Activated naive CD4-positive, alpha-beta T cell treated with anti-CD3 and anti-CD28 coated beads, Interleukin-2, amount 50 U/mL, for 24 hours (primary cell): ENCODE results near the gene SMC6.

Experiments
- H3K27ac Mint-ChIP-seq: one replicate; pipeline ENCODE4 v1.8.0; 2021; ENCODE audit warnings: mild to moderate bottlenecking, mixed read lengths
- H3K27me3 Mint-ChIP-seq: one replicate; pipeline ENCODE4 v1.8.0; 2021; ENCODE audit warnings: mixed read lengths
- H3K36me3 Mint-ChIP-seq: one replicate; pipeline ENCODE4 v1.8.0; 2021; ENCODE audit warnings: mixed read lengths
- H3K4me1 Mint-ChIP-seq: one replicate; pipeline ENCODE4 v1.8.0; 2021; ENCODE audit warnings: mixed read lengths
- H3K4me3 Mint-ChIP-seq: one replicate; pipeline ENCODE4 v1.8.0; 2021; ENCODE audit warnings: mild to moderate bottlenecking, mixed read lengths
- H3K9me3 Mint-ChIP-seq: one replicate; pipeline ENCODE4 v1.8.0; 2021; ENCODE audit warnings: mixed read lengths

The SMC6 gene

DNA sequence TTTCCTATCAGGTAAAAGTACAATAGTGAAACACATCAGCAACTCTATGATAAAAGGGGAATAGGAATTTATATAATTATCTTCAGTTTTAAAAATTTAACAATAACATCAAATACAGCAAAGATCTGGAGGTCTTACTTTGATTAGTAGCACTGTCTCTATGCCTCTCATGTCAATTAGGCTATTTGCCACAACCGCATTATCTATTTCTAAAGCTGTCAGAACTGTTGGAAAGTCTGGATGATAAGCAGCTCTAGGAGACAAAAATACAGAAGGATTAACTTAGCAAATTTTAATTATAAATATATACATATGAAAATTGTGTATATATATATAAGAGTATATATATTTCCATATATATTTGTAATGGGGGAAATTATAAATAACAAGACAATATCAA is 45.1 kb downstream of the SMC6 start:
- no peaks in the 10 kb centered on the region for H3K27me3 Mint-ChIP-seq
- no peaks in the 10 kb centered on the region for H3K4me1 Mint-ChIP-seq
- peaks cover 16% of the 10 kb centered on the region for H3K36me3 Mint-ChIP-seq
- H3K4me3 Mint-ChIP-seq: no peak overlapping the region
- no peaks in the 10 kb centered on the region for H3K9me3 Mint-ChIP-seq
- no peak overlapping the region for H3K27ac Mint-ChIP-seq

DNA sequence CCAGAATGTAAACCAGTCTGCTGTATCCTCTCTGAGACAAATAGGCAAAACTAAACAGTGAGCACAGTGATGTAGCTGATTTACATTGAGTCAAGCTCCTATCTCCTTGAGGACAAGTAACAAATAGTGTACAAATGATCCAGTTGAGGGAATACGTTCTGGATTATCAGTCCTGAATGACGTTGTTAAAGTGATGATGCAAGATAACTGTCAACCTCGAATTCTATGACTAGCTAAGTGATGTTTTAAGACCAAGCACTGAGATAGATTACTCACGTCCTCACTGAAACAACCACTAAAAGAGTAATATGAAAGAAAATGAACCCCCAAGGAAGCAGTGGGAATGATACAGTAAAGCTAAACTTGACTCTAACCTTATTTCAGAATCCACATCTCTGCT is 46.8 kb downstream of the SMC6 start:
- Mint-ChIP-seq H3K27ac (no peak overlapping the region), H3K36me3 (peaks cover 8% of the 10 kb centered on the region), H3K4me3 (no peak overlapping the region), H3K9me3 (no peaks in the 10 kb centered on the region), H3K27me3 (no peaks in the 10 kb centered on the region), H3K4me1 (no peaks in the 10 kb centered on the region)

DNA sequence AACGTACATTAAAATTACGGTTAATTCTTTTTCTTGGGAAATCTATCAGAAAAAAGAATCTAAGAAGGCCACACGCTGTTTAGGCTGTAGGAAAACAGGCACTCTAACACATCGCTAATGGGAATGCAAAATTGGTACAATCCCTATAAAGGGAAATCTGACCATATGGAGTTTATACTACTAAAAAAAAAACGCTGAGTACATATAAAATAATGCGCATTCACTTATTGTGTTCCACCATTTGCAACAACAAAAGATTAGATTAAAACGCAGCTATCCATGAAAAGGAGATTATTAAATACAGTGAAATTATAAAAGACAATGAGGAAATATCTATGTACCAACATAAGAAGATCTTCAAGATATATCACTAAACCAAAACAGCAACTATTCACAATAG is 62.8 kb downstream of the SMC6 start:
- H3K27ac Mint-ChIP-seq: no peak overlapping the region
- H3K36me3 Mint-ChIP-seq: peaks cover 26% of the 10 kb centered on the region
- no peak overlapping the region for H3K4me3 Mint-ChIP-seq
- H3K9me3 Mint-ChIP-seq: no peaks in the 10 kb centered on the region
- no peaks in the 10 kb centered on the region for H3K4me1 Mint-ChIP-seq
- no peaks in the 10 kb centered on the region for H3K27me3 Mint-ChIP-seq

DNA sequence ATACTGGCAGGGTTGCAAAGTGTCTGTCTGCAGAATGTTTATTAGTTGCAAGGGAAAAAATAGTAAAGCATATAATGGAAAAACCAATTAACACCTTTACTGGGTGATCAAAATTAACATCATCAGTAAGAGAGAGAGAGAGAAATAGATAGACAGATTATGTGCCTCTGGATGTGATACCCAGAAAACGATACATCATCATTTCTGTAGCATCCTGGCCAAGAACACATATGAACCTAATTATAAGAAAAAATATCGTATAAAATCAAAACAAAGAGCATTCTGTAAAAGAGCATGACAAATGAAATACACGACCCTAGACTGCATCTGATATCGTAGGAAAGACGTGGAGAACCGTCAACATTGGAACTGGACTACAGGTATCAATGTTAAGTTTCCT is 64.6 kb downstream of the SMC6 start:
- Mint-ChIP-seq H3K27ac (no peak overlapping the region), H3K27me3 (no peaks in the 10 kb centered on the region)

DNA sequence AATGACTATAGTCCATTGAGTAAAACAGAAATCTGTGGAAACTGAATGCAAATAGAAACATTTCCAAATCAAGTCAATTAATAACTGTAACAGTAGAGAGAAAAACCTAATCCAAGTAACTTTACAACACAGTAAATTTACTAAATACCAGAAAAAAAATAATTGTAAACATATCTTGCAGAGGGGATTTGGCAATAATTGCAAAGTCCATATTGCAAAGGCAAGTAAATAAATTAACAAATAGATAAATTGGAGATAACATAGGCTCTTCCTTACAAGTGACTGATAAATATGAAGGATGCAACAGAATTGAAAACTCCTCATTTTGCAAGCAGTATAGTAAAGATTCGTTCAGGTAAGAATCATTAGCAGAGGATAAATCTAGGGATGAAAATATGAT is 65.0 kb downstream of the SMC6 start:
- Mint-ChIP-seq H3K4me3 (no peak overlapping the region), H3K27ac (no peak overlapping the region), H3K36me3 (peaks cover 21% of the 10 kb centered on the region), H3K9me3 (no peaks in the 10 kb centered on the region), H3K27me3 (no peaks in the 10 kb centered on the region), H3K4me1 (no peaks in the 10 kb centered on the region)

More for the DNA sequence above, 64.6 kb downstream of the SMC6 start:
- H3K9me3 Mint-ChIP-seq: no peaks in the 10 kb centered on the region
- no peaks in the 10 kb centered on the region for H3K4me1 Mint-ChIP-seq
- no peak overlapping the region for H3K4me3 Mint-ChIP-seq
- peaks cover 23% of the 10 kb centered on the region for H3K36me3 Mint-ChIP-seq

DNA sequence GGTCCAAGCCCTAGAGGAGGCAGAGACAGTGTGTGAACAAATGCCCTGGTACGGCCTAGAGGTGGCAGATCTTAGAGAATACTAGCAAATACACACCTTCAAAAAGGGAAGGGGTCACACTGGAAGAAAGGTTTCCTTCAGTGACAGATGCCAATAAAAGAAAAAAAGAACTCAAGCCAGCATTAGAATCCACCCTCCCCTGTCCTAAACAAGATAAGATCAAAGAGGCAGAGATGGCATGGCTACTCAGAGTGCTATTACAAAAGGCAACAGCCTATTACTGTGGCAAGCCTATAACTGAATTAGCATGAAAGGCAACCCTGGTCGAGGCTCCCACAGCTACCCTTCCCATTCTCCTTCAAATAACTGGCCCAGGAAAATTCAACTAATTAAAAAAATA is 69.6 kb downstream of the SMC6 start:
- no peak overlapping the region for H3K27ac Mint-ChIP-seq
- H3K4me3 Mint-ChIP-seq: no peak overlapping the region
- H3K4me1 Mint-ChIP-seq: no peaks in the 10 kb centered on the region
- no peaks in the 10 kb centered on the region for H3K27me3 Mint-ChIP-seq
- peaks cover 28% of the 10 kb centered on the region for H3K36me3 Mint-ChIP-seq
- H3K9me3 Mint-ChIP-seq: no peaks in the 10 kb centered on the region

DNA sequence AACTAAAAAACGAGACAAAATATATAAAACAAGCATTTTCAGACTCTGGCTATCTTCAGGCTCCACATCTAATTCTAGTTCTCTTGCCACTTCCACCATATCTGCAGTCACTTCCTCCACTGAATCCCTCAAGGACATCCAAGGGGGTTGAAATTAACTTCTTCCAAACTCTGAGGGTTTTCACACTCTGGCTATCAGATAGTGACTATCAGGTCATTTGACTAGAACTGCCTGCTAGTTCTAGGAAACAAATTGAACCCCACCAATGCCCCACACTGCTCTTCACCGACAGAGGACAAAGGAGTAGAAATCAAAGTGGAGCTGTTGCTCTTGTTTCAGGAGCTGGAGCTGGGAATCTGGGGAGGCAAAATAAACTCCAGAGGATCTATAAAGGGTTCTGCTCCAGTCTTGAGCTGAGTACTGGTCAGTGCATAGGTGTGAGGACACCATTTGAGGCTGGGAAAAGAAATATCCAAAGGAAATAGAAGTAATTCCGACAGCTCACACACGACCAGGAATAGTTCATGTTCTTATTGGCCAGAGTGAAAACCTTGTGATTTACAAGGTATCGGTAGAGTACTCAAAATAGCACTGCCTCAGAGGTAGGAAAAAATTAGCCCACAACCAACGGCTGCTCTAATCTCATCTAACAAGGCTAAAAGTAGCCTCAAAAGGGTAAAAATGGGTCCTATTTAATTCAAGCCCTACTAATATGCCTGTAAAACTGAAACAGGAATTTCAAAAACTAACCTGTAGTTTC is 71.3 kb downstream of the SMC6 start:
- Mint-ChIP-seq H3K27me3 (no peaks in the 10 kb centered on the region), H3K36me3 (peaks cover 26% of the 10 kb centered on the region), H3K9me3 (no peaks in the 10 kb centered on the region), H3K4me3 (no peak overlapping the region), H3K4me1 (no peaks in the 10 kb centered on the region), H3K27ac (no peak overlapping the region)

DNA sequence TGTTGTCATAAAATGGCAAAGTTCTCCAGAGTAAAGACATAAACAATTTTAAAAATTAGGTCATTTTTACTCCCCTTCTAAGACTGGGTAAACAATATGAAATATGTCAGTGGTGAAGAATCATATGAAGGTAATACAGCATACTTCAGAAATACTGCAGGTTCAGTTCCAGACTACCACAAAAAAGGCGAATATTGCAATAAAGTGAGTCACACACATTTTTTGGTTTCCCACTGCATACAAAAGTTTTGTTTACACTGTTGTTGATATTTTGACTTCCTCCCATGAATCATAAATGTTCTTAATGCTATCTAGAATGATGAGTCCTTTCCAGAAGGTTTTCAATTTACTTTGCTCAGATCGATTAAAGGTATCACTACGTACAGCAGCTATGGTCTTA is 73.5 kb downstream of the SMC6 start:
- H3K27me3 Mint-ChIP-seq: no peaks in the 10 kb centered on the region
- H3K36me3 Mint-ChIP-seq: peaks cover 21% of the 10 kb centered on the region
- no peaks in the 10 kb centered on the region for H3K4me1 Mint-ChIP-seq
- no peak overlapping the region for H3K27ac Mint-ChIP-seq
- H3K9me3 Mint-ChIP-seq: no peaks in the 10 kb centered on the region
- H3K4me3 Mint-ChIP-seq: no peak overlapping the region

DNA sequence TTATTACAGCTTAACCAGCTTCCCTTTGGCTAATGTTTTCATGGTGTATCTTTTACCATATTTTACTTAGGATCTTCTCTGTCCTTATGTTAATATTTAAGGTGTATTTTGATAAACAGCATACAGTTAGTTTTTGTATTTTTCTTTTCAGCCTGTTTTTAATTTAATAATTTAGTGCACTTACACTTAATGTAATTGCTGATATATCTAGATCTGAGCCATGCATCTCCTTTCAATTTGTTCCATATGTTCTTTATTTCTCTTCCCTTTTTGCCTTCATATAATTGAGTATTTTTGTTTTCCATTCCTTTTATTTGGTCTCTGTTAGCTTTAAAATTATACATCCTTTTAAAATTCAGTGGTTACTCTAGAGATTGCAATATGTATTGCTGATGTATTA is 78.8 kb downstream of the SMC6 start:
- no peak overlapping the region for H3K27ac Mint-ChIP-seq
- H3K4me3 Mint-ChIP-seq: no peak overlapping the region
- H3K4me1 Mint-ChIP-seq: no peaks in the 10 kb centered on the region
- no peaks in the 10 kb centered on the region for H3K9me3 Mint-ChIP-seq
- no peaks in the 10 kb centered on the region for H3K27me3 Mint-ChIP-seq
- peaks cover 13% of the 10 kb centered on the region for H3K36me3 Mint-ChIP-seq

DNA sequence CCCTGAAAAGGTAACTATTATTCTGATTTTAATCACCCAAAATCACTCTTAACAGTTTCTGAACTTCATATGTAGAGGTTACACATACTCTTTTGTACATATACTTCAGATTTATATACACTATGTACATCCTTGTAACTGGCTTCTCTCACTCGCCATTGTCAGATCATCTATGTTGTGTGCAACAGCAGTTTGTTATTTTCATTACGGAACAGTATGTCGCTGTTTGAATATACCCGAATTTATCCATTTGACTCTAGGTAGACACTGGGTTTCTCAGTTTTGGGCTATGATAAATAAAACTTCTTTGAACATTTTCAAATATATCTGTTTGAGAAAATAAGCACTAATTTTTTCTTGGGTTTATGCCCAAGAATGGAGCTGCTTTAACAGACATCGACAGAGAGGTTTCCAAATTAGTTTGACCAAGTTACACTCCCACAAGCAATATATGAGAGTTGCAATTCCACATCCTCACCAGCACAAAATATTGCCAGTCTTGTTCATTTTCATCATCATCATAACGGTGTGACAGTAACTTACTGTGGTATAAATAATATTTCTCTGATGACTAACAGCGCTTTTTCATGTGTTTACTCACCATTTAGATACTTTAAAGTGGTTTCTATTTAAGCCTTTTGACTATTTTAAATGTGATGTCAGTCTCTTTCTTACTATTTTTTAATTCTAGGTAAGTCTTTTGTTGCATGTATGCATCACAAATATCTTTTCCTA is 80.9 kb downstream of the SMC6 start:
- Mint-ChIP-seq H3K27me3 (no peaks in the 10 kb centered on the region), H3K4me3 (no peak overlapping the region), H3K4me1 (no peaks in the 10 kb centered on the region), H3K27ac (no peak overlapping the region), H3K36me3 (peaks cover 16% of the 10 kb centered on the region), H3K9me3 (no peaks in the 10 kb centered on the region)

DNA sequence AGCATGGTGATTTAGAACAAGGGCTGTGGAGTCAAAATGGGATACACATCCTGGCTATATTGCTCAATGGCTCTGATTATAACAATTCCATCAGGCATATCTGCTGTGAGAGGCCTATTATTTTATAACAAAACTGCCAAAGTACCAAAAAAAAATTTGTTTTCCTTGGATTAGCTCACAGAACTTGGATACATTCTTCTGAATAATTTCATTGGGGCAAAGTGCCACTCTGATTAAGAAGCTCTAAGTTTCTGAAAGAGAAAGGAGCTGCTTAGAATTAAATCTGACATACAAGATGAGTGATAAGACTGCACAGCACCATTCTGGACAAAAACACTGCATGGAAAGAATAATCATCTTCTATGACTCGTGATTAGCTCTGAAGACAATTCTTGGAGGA is 85.7 kb downstream of the SMC6 start:
- no peaks in the 10 kb centered on the region for H3K9me3 Mint-ChIP-seq
- H3K4me1 Mint-ChIP-seq: no peaks in the 10 kb centered on the region
- no peaks in the 10 kb centered on the region for H3K27me3 Mint-ChIP-seq
- H3K4me3 Mint-ChIP-seq: no peak overlapping the region
- no peak overlapping the region for H3K27ac Mint-ChIP-seq
- peaks cover 27% of the 10 kb centered on the region for H3K36me3 Mint-ChIP-seq

DNA sequence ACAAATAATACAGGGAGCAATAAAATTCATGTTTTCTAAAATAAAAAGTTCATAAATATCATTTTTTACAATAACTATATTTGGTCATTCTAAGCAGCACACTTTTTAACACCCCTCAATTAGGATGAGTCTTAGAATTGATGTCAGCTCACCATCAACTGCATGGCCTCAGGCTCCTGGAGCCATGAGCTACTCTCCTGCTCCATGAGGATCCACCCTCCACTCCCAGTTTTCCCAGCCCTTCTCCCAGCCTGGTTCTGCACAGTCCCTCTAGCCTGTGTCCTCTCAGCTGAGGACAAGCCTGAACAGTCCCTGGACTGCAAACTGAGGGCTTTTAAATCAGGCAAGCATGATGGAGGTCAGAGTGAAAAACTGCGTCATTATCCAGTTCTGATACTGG is 89.1 kb downstream of the SMC6 start:
- Mint-ChIP-seq H3K27me3 (no peaks in the 10 kb centered on the region), H3K9me3 (no peaks in the 10 kb centered on the region), H3K4me1 (no peaks in the 10 kb centered on the region), H3K27ac (no peak overlapping the region), H3K4me3 (no peak overlapping the region), H3K36me3 (peaks cover 29% of the 10 kb centered on the region)

DNA sequence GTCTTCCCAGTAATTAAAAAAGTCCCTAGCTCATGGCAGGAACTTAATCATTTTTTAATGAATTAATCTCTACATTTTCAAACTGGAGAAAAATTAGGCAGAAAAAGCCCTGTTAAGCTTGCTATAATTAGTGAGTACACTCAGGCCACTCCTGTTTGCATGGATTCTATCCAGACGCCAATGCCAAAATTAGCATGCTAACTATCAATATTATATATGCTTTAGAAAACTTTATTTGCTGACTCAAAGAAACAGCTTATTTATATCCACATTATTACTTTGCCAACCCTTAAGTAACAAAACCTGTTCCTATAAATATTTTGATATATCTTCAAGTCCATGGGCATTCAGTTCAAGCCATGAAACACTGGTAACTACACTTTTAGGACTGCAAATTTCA is 90.9 kb downstream of the SMC6 start:
- Mint-ChIP-seq H3K27me3 (no peaks in the 10 kb centered on the region), H3K4me1 (no peaks in the 10 kb centered on the region), H3K27ac (no peak overlapping the region), H3K9me3 (no peaks in the 10 kb centered on the region), H3K36me3 (peaks cover 20% of the 10 kb centered on the region), H3K4me3 (no peak overlapping the region)

DNA sequence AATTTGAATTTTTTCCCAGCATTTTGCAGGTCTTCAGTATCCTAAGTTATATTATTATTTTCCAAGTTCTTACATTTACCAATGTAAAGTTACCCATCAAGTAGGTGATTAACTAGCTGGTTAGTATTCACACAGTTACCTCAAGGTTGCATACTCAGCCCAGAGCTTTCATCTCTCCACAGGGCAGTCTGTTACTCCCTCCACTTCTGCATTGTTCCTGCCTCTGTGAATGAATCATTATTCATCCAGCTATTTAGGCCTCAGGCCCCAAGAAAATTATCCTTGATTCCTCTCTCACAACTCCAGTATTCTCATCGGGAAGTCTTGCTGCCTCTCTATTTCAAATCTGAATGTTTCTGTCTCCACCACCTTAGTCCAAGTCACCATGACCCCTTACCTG is 92.2 kb downstream of the SMC6 start:
- Mint-ChIP-seq H3K4me3 (no peak overlapping the region), H3K36me3 (peaks cover 18% of the 10 kb centered on the region), H3K27me3 (no peaks in the 10 kb centered on the region), H3K9me3 (no peaks in the 10 kb centered on the region), H3K4me1 (no peaks in the 10 kb centered on the region), H3K27ac (no peak overlapping the region)

DNA sequence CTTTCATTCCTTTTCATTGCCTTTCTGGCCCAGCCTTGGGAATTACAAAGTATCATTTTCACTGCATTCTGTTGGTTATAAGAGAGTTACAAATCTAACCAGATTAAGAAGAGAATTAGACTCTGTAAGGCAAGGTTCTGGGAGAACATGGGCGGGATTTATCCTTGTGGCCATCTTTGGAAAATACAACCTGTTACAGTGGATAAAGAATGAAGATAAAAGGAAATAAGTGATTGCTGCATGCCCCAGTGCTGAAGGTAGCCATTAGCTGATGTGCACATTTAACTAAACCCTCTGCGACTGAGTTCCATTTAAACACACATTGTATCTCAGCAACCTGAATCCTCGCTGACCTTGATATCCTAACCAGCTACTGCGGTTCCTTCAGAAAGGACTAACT is 93.4 kb downstream of the SMC6 start:
- H3K36me3 Mint-ChIP-seq: peaks cover 15% of the 10 kb centered on the region
- H3K27ac Mint-ChIP-seq: no peak overlapping the region
- H3K4me1 Mint-ChIP-seq: no peaks in the 10 kb centered on the region
- H3K27me3 Mint-ChIP-seq: no peaks in the 10 kb centered on the region
- H3K9me3 Mint-ChIP-seq: no peaks in the 10 kb centered on the region
- no peak overlapping the region for H3K4me3 Mint-ChIP-seq

DNA sequence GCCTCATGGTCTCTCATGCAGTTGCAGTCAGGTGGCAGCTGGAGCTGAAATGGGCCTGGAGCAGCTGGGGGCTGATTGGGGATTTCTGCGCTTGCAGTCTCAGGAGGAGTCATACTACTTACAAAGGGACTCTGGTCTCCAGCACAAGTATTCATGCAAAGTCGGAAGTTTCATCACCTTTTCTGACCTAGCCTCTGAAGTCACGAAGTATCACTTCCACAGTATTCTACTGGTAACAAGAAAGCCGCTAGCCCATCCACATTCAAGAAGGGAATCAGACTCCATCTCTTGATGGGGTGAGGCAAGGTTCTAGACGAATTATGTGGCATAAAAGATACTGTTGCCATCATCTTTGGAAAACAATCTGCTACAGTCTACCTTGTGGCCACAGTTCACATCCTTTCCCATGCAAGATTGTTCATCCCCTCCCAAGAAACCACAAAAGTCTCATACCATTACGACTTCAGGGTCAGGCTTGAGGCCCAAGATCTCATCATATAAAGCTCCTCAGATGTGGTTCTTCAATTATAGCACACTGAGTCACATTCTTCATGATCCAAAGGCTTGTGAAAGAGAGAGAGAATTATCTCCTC is 95.3 kb downstream of the SMC6 start:
- Mint-ChIP-seq H3K36me3 (peaks cover 10% of the 10 kb centered on the region), H3K4me3 (no peak overlapping the region), H3K27ac (no peak overlapping the region), H3K27me3 (no peaks in the 10 kb centered on the region), H3K4me1 (no peaks in the 10 kb centered on the region), H3K9me3 (no peaks in the 10 kb centered on the region)
